ENCODE results near the gene STAG1.
"Not testable (repeated sequence)": the region's sequence is repeated elsewhere in the genome, so short reads cannot be mapped to it uniquely, and the experiment has no call there.

The STAG1 gene

DNA sequence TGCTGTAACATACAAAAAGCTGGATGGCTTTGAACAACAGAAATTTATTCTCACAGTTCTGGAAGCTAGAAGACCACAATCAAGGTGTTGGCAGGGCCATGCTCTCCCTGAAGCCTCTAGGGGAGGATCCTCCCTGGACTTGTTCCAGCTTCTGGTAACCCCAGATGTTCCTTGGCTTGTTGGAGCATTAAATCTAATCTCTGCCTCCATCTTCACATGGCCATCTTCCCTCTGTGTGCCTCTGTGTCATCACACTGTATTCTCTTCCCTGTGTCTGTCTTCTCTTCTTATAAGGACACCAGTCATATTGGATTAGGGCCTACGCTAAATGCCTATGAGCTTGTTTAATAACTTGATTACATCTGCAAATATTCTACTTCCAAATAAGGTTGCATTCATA, 109.5 kb downstream of the STAG1 start:
- DNase-seq = no peak

DNA sequence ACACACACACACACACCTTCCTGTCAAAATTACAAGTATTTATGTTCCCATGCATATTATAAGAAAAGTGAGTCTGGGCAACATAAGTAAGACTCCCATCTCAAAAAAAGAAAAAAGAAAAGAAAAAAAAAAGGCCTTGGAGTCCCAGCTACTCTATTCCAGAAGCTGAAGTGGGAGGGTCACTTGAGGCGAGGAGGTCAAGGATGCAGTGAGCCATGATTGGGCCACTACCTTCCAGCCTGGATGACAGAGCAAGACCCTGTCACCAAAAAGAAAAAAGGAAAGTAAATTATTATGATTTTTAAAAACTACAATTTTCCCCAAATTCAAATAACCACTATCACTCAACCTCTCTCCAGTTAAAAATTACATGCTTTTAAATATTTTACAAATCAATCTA, 113.1 kb downstream of the STAG1 start:
- no peak for DNase-seq

DNA sequence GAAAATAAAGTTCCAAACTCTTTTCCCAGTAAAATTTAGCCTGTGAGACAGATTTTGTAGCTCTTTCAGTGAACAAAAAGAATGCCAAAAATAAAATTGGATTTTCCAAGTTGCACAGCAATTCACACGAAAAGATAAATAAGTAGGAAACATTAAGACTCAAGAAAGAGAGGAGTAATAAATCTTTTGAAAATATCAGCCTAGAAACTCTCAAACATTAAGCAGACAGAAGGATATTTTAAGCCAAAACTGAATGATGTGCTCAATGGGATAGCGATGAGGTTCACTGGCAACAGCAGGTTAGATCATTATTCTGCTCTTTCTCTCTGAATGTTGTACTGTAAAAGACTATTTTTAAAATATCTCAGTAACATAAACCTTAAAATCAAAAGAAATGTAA, 115.0 kb downstream of the STAG1 start:
- DNase-seq = no peak

DNA sequence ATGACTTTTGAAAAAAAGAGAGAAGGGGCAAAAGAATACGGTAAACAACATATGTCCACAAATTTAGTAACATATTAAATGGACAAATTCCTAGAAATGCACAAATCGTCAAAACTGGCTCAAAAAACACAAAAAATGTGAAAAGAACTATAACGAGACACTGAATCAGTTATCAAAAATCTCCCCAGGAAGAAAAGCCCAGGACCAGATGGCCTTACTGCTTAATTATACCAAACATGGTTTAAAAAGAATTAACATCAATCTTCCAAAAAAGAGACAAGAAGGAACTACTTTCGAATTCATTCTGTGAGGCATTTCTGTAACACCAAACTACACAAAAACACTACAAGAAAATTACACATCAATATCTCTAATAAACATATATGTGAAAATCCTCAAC, 117.4 kb downstream of the STAG1 start:
- no peak for DNase-seq

DNA sequence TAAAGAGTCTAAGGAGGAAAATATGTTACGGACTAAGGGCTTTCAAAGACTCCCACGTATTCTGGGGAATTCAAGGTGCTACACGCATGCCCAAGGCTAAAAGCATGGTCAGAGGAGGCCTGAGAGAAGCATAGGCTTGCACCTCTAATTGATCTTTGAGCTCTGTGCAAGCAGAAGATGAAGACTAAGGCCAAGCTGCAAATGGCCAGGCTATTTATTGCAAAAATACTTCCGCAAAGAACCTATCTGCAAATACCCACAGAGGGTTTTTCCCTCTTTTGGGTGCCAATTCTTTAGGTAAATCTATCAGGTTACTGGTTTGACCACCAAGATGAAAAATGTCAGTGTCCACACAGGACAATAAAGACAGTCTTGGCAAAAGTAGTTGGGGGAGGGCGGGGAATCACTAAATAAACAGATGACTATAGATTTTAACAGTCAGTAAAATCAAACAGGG, 119.5 kb downstream of the STAG1 start:
- DNase-seq = no peak

DNA sequence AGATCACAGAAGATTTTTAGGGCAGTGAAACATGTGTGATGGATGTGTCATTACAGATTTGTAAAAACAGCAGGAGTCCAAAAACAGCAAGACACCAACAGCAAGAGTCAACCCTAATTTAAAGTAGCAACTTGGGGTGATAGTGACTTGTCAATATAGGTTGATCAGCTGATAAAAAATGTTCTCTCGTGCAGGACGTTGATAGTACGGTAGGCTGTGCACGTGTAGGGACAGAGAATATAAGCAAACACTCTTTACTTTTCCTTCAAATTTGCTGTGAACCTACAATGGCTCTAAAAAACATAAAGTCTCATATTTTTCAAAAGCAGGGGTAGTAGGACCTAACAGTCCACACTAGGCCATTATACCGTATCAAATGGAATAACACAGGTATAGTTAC, 120.8 kb downstream of the STAG1 start:
- DNase-seq = no peak

DNA sequence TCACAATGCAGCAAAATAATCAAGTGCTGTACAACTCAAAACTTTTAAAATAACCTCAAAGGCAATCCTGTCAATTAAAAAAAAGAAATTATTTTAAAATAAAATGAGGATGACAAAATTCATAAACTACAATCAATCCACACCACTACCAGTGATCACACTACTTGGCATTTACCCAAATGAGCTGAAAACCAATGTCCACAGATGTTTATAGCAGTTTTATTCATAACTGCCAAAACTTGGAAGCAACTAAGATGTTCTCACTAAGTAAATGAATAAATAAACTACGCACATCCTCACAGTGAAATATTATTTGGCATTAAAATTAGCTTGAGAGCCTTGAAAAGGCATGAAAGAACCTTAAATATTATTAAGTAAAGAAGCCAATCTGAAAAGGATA, 121.3 kb downstream of the STAG1 start:
- DNase-seq = no peak

DNA sequence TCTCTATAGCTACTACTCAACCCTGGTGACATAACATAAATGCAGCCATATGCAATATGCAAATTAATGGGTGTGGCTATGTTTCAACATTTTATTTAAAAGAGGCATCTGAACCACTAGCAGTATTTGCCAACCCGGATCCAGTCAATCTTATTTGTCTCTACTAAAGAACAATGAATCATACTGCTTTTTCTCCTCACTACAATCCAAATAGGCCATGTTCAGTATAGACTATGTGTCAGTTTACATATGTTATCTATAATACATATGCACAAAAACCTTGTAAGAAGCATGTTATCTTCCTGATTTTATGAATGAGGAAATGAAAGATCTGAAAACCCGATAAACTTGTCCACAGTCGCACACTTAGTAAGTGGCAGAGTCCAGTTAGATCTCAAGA, 125.7 kb downstream of the STAG1 start:
- DNase-seq = no peak

DNA sequence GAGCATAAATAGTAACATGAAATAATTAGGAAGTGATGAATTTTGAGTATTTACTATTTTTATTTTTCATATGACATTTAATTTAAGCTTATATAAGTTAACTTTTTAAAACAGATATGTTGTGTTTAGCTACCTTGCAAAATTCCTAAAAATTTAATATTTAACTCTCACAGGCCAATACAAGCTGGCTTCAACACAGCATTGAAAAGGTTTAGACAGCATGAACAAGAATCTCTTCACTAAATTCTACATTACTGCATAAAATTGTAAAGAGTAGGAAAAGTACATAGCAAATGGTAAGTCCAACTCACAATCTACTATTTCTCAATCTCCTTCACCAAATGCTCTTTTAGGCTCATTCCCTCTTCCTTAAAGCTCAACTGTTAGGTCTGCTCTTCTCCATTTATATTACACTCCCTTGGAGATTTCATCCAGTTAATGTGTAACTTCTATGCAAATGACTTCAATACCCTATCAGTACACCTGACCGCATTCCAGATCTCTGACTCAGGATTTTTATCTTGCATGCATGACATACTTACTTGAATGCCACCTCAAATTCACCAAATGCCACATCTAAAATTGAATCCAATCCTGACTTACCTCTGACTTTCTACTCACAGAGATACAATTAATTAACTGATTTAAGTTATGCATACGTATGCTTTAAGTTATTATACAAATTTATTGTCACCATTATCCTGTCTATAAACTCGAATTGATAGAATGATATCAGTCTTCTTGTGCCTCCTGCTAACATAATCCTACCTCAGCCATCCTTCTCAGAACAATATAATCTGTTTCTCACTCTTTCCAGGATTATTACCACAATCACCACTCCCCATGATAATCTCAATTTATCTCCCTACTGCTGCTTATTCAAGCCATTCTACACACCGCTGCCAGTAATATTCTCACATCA, 127.0 kb downstream of the STAG1 start:
- no peak for DNase-seq

DNA sequence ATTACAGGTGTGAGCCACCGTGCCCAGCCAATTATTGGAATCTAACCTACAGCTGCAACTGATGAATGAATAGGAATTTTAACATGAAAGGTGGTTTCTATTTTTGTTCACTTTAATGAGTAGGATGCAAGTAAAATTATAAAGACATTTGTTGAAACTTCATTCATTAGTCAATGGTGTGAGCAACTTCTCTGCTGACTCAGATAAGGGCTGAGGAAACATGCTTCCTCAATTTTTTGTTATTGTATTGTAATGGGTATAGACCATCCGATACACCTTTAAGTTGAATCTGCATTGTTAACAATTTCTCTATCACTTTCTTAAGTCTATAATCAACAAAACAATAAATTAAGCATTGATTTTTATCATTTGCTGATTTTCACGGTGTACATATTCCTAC, 127.8 kb downstream of the STAG1 start:
- DNase-seq = no peak

DNA sequence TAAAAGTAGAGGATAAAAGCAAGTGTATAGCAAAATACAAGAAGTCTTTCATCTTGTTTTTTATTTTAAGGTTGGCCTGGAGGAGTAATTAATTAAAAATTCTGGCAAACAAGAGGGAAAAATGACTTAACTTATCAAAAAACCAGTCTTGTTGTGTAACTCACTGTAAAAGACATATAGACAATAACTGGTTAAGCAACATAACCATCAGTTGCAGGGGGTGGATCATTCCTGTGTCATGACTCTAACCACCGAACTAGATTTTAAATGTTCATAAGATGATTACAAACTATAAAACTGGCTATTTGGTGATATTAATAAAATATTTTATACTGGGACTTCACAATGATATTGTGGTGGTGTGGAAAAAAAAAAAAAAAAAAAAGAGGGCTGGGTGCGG, 130.6 kb downstream of the STAG1 start:
- DNase-seq = no peak

DNA sequence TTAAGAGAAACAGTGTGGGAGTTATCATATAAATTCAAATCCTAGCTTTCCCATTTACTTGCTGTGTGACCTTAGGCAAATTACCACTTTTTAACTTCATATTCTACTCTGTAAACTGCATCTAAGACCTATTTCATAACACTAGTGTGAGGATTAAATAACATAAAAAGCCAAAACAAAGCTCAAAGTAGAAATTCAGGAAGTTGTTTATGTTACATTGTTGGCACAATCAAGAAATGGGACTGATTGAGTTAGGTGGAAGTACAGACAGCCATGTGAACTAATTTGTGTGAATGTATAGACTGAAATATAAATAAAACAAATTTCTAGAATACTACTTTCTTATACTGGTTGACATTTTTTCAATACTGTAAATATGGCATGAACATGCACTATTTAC, 131.7 kb downstream of the STAG1 start:
- DNase-seq = no peak

DNA sequence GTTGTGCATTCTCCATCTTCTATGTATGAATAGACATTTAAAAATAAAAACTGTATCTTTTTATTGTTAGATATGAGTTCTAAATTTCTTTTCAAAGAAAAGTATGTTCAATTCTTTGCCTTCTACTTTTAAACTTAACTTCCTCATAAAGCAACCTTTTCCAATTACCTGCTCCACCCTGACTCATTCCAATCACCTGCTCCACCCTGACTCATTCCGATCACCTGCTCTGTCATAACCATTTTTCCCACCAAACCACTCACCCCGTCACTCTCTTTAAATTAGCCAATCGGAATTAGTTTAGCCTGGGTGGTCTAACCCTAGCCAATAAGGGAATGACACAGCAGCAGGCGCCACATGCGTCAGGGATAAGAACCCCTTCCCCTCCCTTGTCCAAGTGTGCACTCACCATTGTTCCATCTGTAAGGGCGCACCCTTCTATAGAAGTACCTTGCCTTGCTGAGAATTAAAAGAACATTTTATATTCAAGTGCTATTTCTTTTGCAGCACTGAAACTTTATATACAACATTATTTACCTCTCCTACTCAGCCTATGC, 134.1 kb downstream of the STAG1 start:
- not testable (repeated sequence) for DNase-seq

DNA sequence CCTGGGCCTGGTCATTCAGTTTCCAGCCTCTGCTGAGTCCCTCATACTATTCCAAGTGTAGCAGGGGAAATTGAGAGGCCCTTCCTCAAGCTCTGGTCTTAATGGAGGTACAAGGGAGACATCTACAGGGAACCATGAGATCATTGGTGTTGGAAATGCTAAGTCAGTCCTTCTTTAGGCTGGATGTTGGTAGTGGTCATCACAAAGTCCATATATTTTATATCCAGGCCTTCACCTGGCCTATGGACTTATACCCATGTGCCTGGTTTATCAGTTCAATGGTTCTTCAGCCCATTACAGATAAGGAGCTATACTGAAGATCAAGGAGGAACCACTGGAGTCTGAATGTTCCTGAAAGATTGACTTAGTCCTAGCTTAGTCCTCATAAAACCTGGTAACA, 135.0 kb downstream of the STAG1 start:
- no peak for DNase-seq

DNA sequence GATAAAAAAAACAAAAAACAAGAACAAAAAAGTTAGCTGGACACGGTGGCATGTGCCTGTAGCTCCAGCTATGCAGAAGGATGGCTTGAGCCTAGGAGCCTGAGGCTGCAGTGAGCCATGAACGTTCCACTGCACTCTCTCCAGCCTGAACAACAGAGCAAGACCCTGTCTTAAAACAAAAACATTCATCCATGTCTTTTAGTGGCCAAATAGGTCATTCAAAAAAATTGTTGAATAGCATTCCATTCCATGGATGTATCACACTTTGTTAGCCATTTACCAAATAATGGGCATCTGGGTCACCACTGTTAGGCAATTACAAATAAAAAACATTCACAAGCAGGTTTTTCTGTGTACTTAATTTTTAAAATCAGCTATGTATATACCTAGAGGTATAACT, 139.7 kb downstream of the STAG1 start:
- no peak for DNase-seq

DNA sequence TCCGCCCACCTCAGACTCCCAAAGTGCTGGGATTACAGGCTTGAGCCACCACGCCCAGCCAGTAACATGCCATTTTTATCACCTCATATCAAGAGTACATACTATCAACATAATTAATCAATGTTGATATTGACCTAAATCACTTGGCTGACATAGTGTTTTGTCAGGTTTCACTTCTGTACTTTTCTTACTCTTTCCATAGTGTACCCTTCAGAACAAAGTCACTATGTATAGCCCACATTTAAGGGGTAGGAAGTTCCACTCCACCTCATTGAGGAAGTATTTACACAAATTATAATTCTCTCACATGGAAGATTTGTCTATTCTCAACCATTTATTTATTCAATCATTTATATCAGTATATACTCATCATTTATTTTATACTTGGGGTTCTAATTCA, 145.2 kb downstream of the STAG1 start:
- DNase-seq = no peak

DNA sequence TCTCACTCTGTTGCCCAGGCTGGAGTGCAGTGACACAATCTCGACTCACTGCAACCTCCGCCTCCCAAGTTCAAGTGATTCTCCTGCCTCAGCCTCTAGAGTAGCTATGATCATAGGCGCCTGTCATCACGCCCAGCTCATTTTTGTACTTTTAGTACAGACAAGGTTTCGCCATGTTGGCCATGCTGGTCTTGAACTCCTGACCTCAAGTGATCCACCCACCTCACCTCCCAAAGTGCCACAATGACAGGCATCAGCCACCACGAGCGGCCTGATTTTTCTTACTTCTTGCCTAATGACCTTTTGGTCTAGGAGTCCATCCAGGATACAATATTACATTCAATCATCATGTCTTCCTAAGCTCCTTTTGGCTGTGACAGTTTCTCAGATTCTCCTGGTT, 146.0 kb downstream of the STAG1 start:
- DNase-seq = peak; percentile 21 to 23

DNA sequence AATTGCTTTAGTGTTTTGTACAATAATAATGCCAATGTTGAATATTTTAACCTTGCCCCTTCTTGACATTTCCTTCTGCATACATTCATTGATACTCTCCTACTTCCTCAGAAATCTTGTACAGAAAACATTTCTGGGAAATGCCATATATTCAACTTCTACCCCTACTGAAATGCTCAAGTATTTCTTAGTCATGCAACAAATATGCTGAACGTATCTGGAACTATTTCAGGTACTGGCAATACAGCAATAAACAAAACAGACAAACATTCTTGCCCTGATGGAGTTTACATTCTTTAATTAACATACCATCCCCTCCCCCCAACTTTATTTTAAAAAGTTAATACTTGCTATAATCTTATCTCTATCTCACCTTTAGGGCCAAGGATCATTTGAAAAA, 147.2 kb downstream of the STAG1 start:
- DNase-seq = no peak

DNA sequence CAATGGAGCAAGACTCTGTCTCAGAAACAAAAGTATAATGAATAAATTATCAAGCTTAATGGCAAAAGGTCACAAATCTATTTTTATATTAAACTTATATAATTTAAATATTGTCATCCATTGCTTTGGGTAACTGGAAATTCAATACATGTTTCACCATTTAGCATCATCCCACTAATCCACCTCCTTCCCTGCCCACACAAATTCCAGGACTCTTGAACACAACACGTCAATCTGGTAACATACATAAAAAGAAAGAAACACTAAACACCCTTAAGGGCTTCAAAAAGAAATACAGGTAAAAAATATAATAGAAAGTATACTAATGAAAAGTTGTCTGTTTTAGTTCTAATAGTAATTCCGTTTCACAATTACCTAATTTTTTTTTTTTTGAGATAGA, 149.4 kb downstream of the STAG1 start:
- DNase-seq = no peak

DNA sequence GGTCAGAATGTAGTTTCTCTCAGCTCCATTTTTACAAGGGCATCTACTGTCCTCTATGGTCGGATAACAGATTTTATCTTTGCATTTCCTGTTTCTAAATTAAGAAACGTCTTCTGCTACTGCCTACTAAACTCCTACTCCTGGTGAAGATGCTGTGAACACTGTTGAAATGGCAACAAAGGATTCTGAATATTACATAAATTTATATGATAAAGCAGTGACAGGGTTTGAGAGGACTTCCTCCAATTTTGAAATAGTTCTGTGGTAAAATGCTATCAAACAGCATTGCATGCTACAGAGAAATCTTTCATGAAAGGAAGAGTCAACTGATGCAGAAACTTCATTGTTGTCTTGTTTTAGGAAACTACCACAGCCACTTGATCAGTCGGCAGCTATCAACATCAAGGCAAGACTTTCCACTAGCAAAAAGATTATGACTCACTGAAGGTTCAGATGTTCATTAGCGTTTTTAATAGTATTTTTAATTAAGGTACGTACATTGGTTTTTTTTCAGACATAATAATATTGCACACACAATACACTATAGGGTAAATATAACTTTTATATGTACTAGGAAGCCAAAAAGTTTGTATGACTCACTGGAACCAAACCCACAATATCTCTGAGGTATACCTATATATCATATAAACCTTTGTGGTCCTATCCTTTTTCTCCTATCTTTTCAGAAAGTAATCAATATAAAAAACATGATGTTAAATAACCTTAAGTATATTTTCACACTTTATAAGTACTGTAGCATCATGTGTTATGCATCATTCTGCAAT, 156.1 kb downstream of the STAG1 start:
- no peak for DNase-seq

DNA sequence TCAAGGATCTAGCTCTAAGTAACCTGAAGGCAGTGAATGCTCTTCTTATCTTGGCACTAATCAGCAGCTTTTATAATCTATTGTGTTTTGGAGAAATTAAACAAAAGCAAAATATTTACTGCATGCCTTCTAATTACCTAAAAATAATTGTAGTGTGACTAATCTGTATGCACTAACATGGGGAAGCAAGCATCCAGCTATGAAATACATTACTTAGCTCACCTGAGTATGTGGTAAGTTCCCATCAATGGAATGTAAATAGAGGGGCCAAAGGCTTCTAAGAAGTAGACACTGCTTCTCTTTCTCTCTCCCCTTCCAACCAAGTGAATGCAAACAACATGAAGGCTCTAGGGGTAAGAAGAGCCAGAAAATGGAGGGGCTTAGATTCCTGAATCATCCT, 165.6 kb downstream of the STAG1 start:
- no peak for DNase-seq

DNA sequence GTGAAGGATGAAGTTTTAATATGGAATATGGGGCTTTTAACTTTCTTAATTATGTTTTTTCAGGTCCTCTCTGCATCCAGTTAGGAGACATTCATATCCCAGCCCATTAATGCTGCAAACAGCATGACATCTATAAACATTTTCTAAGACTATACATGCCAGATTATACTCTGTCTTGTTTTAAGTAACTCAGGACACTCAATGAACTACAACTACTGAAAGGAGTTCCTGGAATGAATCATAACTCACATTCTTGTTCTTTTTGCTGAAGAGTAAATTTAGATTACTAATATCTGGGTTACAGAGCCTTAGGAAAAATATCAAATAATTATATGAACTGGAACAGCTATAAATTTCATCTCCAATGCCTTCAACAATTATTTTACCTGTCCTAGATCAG, 167.4 kb downstream of the STAG1 start:
- no peak for DNase-seq

DNA sequence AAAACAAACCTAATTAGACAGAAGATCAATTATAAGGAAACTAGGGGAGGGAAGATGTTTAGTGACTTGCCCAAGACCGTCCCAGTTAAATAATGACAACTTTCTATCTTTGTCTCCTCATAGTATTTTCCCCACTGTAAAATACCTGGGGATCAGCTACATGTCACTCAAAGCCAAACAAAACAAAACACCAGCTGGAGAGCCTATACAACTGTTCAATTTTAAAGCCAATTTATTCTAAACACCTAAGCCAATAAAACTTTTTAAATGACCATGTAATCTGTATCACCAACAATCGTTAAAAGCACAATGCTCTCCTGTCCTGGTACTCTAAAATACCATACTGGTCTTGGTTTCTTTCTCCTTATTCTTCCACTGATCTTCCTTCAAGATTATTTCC, 168.4 kb downstream of the STAG1 start:
- DNase-seq = no peak

DNA sequence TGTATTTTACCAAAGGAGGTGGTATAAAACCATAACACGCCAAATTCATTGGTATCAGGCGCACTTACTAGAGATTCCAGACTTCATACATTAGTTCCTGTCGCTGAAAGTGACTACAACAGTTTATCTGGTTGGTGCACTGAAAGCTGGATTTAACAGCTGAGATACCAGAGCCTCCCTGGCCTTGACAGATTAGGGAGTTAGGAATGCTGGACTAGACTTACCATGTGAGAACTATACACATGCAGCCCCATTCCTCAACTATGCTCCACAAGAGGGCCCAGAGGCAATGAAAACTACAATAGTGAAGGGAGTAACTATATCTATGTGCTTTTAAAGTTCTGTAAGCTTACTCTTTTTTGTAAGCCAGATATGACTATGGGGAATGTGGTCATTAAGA, 174.4 kb downstream of the STAG1 start:
- DNase-seq = no peak

Data from activated T-cell treated with anti-CD3 and anti-CD28 coated beads, Interleukin-2, amount 50 U/mL, for 48 hours (primary cell).